Keratinocyte (primary cell): ENCODE data around the gene CDKAL1.
"Not testable (repeated sequence)": the region's sequence is repeated elsewhere in the genome, so short reads cannot be mapped to it uniquely, and the experiment has no call there.

Experiments
- CTCF ChIP-seq, 3 experiments: IDR thresholded peaks in 1 of 3; conservative IDR thresholded peaks in 1 of 3; optimal IDR thresholded peaks in 1 of 3; 2 replicates in 2 of 3; 3 replicates in 1 of 3; pipeline versions ENCODE3 to v1.5.1; 2011; ENCODE audit warnings: low read length in 3 of 3, mild to moderate bottlenecking in 3 of 3, moderate library complexity in 2 of 3, control low read depth in 1 of 3, inconsistent platforms in 1 of 3; ENCODE audit not compliant: insufficient read depth in 2 of 3; ENCODE audit errors: extremely low read depth in 1 of 3
- EZH2 ChIP-seq: IDR thresholded peaks from one replicate; pipeline ENCODE4 v1.6.1; 2012; ENCODE audit warnings: inconsistent platforms, mild to moderate bottlenecking, low read length, moderate library complexity

- not testable (repeated sequence) for TF ChIP-seq CTCF (optimal IDR thresholded peaks at IDR 0.05 in 1 of 3, IDR thresholded peaks at IDR 0.05 in 1 of 3, conservative IDR thresholded peaks at IDR 0.05 in 1 of 3; ENCODE audit: extremely low read depth in 1 of 3, insufficient read depth in 2 of 3, low read length in 3 of 3); EZH2
Measured at GRCh38 chr6:20924094-20924493, 389.8 kb downstream of the CDKAL1 start.
